Measurements from ENCODE around the gene CCDC27.

Gene CCDC27

GRCh38 chr1:3717715-3718601 lies 34.3 kb upstream of the CCDC27 start:
- no peak for DNase-seq (ENCODE audit: low read depth in 2 of 3, low spot score in 2 of 3)

- DNase-seq (ENCODE audit: low read depth in 2 of 3, low spot score in 2 of 3), result no peak
These were observed 33.5 kb upstream of the CCDC27 start for GRCh38 chr1:3718764-3719163.

- no peak for DNase-seq (ENCODE audit: low read depth in 2 of 3, low spot score in 2 of 3)
These were observed 30.2 kb upstream of the CCDC27 start for GRCh38 chr1:3721955-3722465.

GRCh38 chr1:3722846-3723245 lies 29.4 kb upstream of the CCDC27 start:
- no peak for DNase-seq (ENCODE audit: low read depth in 2 of 3, low spot score in 2 of 3)

GRCh38 chr1:3724416-3725030 lies 27.7 kb upstream of the CCDC27 start:
- DNase-seq (ENCODE audit: low read depth in 2 of 3, low spot score in 2 of 3), result peak; percentile 37 to 85 (median 61)

GRCh38 chr1:3725366-3725765 lies 26.9 kb upstream of the CCDC27 start:
- DNase-seq (ENCODE audit: low read depth in 2 of 3, low spot score in 2 of 3), result no peak

- DNase-seq (ENCODE audit: low read depth in 2 of 3, low spot score in 2 of 3), result no peak
These were observed 25.0 kb upstream of the CCDC27 start for GRCh38 chr1:3727042-3727824.

- DNase-seq (ENCODE audit: low read depth in 2 of 3, low spot score in 2 of 3), result no peak
These were observed 24.1 kb upstream of the CCDC27 start for GRCh38 chr1:3727825-3728776.

GRCh38 chr1:3729594-3730542 lies 22.4 kb upstream of the CCDC27 start:
- DNase-seq (ENCODE audit: low read depth in 2 of 3, low spot score in 2 of 3), result no peak

GRCh38 chr1:3730543-3731247 lies 21.6 kb upstream of the CCDC27 start:
- no peak for DNase-seq (ENCODE audit: low read depth in 2 of 3, low spot score in 2 of 3)

- no peak for DNase-seq (ENCODE audit: low read depth in 2 of 3, low spot score in 2 of 3)
These were observed 20.4 kb upstream of the CCDC27 start for GRCh38 chr1:3731583-3732433.

GRCh38 chr1:3732434-3733093 lies 19.7 kb upstream of the CCDC27 start:
- DNase-seq (ENCODE audit: low read depth in 2 of 3, low spot score in 2 of 3), result no peak

GRCh38 chr1:3733094-3733882 lies 19.0 kb upstream of the CCDC27 start:
- DNase-seq (ENCODE audit: low read depth in 2 of 3, low spot score in 2 of 3), result no peak

GRCh38 chr1:3733883-3734589 lies 18.2 kb upstream of the CCDC27 start:
- no peak for DNase-seq (ENCODE audit: low read depth in 2 of 3, low spot score in 2 of 3)

GRCh38 chr1:3734602-3735001 lies 17.6 kb upstream of the CCDC27 start:
- no peak for DNase-seq (ENCODE audit: low read depth in 2 of 3, low spot score in 2 of 3)

Measured in activated CD8-positive, alpha-beta memory T cell treated with anti-CD3 and anti-CD28 coated beads for 48 hours (primary cell).